GM10266 (cell line): Measurements from ENCODE around the gene WRNIP1.
"Not testable (repeated sequence)": the region's sequence is repeated elsewhere in the genome, so short reads cannot be mapped to it uniquely, and the experiment has no call there.

Source experiments
- DNase-seq: peaks from one replicate; pipeline ENCODE4 v3.0.0; 2012; ENCODE audit errors: extremely low spot score
- TF ChIP-seq, protein P1 (sequence below): IDR thresholded peaks from 2 replicates; pipeline ENCODE4 v1.5.1; 2012; ENCODE audit warnings: mild to moderate bottlenecking, low read depth; ENCODE audit not compliant: control insufficient read depth, insufficient read depth; ENCODE audit errors: missing control alignments

WRNIP1 gene

DNA sequence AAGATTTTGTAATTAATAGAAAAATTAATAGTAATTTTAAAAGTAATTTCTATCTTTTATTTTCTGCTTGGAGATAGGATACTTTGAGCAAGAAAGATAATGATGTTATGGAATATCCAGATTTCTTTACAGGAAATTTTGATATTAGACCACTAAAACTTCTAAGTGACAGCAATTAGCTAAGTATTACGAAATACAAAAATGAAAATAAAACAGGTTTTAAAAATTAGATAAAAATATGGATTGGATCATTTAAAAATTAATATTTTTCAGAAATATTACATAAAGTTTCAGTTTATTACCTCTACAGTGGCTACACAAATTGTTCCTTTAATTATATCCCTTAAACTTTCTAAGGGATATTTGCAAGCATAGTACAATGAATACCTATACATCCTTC, 10.3 kb upstream of the WRNIP1 start:
- DNase-seq: no peak
- TF ChIP-seq, protein P1, sequence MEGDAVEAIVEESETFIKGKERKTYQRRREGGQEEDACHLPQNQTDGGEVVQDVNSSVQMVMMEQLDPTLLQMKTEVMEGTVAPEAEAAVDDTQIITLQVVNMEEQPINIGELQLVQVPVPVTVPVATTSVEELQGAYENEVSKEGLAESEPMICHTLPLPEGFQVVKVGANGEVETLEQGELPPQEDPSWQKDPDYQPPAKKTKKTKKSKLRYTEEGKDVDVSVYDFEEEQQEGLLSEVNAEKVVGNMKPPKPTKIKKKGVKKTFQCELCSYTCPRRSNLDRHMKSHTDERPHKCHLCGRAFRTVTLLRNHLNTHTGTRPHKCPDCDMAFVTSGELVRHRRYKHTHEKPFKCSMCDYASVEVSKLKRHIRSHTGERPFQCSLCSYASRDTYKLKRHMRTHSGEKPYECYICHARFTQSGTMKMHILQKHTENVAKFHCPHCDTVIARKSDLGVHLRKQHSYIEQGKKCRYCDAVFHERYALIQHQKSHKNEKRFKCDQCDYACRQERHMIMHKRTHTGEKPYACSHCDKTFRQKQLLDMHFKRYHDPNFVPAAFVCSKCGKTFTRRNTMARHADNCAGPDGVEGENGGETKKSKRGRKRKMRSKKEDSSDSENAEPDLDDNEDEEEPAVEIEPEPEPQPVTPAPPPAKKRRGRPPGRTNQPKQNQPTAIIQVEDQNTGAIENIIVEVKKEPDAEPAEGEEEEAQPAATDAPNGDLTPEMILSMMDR: no peak

DNA sequence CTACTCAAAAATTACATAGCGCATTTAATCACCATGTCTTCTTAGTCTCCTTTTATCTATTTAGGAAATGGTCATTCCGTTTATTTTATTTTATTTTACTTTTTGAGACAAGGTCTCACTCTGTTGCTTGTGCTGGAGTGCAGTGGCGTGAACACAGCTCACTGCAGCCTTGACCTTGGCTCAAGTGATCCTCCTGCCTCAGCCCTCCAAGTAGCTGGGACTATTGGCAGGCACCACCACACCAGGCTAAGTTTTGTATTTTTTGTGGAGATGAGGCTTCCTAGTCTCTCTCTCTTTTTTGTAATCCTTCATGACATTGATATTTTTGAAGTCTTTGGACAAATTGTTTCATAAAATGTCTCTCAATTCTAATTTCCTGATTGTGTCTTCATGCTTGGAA, 9.7 kb upstream of the WRNIP1 start:
- DNase-seq: no peak
- TF ChIP-seq, protein P1: no peak

DNA sequence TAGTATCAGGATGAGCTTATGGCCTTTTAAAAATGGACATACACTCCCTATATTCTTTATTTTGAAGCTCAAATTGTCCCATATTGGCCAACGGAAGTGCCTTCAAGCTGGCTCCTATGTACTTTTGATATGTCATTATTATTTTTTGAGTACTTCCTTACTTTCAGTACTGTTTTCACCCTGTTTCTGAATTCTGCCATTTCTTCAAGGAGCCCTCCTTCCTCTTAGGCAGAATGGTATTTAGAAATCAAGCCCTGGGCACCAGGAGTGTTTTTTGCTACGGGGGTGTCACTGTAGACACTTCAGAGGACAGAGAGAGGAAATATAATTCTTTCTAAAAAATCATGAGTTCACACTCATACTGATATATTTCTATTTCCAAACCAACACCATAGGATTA, 9.0 kb upstream of the WRNIP1 start:
- TF ChIP-seq, protein P1: no peak
- no peak for DNase-seq

DNA sequence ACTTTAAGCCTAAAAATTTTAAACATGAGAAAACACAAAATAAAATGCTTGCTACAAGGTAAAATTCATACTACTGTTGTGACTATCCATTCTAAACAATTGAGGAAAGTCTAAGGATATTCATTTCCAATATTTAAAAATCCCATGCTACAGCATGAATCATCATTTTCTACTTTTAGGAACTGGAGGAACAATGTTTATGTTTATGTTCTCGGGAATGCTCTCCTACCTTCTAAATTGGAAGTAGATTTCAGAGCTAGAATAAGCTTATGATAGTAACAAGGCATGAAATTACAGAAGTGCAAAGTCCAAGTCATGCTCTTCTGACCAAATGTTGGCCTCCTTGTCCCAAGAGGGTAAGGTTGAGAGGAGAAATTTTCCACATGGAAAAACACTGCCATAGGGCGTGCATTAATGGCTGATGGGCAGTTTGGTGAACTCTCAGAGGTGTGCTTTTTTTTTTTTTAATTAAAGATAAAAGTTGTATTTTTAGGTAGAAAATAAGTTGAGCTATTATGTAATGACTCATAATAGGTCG, 8.4 kb upstream of the WRNIP1 start:
- TF ChIP-seq, protein P1: no peak
- DNase-seq: no peak

DNA sequence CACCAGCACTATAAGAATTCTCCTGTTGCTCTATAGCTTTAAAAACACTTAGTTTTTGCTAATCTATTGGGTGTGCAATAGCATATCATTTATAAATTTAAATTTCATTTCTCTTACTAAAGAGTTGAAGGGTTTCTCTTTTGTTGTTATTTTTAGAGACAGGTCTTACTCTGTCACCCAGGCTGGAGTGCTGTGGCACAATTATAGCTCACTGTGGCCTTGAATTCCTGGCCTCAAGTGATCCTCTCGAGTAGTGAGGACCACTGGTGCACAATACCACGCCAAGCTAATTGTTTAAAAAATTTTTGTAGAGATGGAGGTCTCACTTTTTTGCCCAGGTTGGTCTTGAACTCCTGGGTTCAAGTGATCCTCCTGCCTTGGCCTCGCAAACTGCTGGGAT, 6.2 kb upstream of the WRNIP1 start:
- no peak for DNase-seq
- TF ChIP-seq, protein P1: no peak

GRCh38 chr6:2760882-2761842, 4.0 kb upstream of the WRNIP1 start:
- DNase-seq: peak; percentile 32

GRCh38 chr6:2762868-2763267, 2.3 kb upstream of the WRNIP1 start:
- DNase-seq: not testable (repeated sequence)

More at GRCh38 chr6:2760882-2761842, 4.0 kb upstream of the WRNIP1 start:
- TF ChIP-seq, protein P1: peak; percentile 42

- TF ChIP-seq, protein P1: no peak
- no peak for DNase-seq
These were observed 1.8 kb upstream of the WRNIP1 start for GRCh38 chr6:2763345-2763841.
